Endothelial cell of umbilical vein (primary cell): Measurements from ENCODE around the gene UNKL.

Experiments used
- CTCF ChIP-seq, 2 donors: IDR thresholded peaks; 1 replicate in 1 of 2; 2 replicates in 1 of 2; pipeline ENCODE4 v1.5.1; 2011; ENCODE audit warnings: low read length in 2 of 2, mild to moderate bottlenecking in 2 of 2, moderate library complexity in 2 of 2, control low read depth in 1 of 2, inconsistent platforms in 1 of 2, low read depth in 1 of 2; ENCODE audit not compliant: insufficient read depth in 1 of 2; ENCODE audit errors: extremely low read depth in 1 of 2
- FOS ChIP-seq: IDR thresholded peaks from 2 replicates; pipeline ENCODE4 v1.6.1; 2011; ENCODE audit warnings: mild to moderate bottlenecking, low read length, moderate library complexity, borderline replicate concordance; ENCODE audit not compliant: insufficient read depth
- MAX ChIP-seq: IDR thresholded peaks from 2 replicates; pipeline ENCODE4 v1.6.1; 2011; ENCODE audit not compliant: insufficient read depth, insufficient read length
- POLR2A ChIP-seq: IDR thresholded peaks from 2 replicates; pipeline ENCODE4 v1.6.1; 2012; ENCODE audit warnings: low read depth, mild to moderate bottlenecking, control low read depth, low read length

- TF ChIP-seq MAX, result no peak
- no peak for TF ChIP-seq CTCF (IDR thresholded peaks at IDR 0.05; ENCODE audit: extremely low read depth in 1 of 2, insufficient read depth in 1 of 2, low read depth in 1 of 2, low read length in 2 of 2)
- no peak for TF ChIP-seq POLR2A
- TF ChIP-seq FOS, result no peak
Observed at GRCh38 chr16:1362807-1363206, 51.7 kb downstream of the UNKL start.
